NCI-H524 treated with DMSO at 0.1 percent for 48 hours (cell line): ENCODE measurements around the gene KLHL13.

Experiments
- DNase-seq: peaks from one replicate; lab custom pipeline; 2025; lab: John Stamatoyannopoulos, UW

The KLHL13 gene

GRCh38 chrX:117854806-117855205, 261.8 kb downstream of the KLHL13 start:
- DNase-seq = no peak

DNA sequence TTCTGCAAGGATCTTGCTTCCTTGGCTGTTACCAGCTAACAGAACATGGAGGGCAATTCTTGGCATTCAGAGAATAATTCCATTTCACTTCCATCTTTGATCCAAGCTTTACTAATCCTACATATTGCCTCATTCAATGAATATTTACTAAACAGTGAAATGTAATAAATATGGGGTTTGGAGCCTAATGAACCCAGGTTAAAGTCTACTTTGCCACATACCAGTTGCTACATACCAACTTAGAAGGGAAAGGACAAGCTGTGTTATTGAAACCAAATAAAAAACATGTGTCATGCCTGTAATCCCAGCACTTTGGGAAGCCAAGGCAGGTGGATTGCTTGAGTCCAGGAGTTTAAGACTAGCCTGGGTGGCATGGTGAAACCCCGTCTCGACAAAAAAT, 265.6 kb downstream of the KLHL13 start:
- no peak for DNase-seq
